ENCODE results near the gene CPLX1.

GRCh38 chr4:837772-838171 is 11.8 kb upstream of the CPLX1 start:
- TF ChIP-seq CTCF (IDR thresholded peaks at IDR 0.05) = no peak
- no peak for TF ChIP-seq EP300 (IDR thresholded peaks at IDR 0.05)

All from tibial nerve (tissue), 4 donors.